ENCODE results near the gene RNF166. TPM values are rescaled to one million over a fixed set of nuclear protein-coding genes. Genes with fewer than 3 reads are reported as not detected.

RNF166 gene
- total and polyA plus RNA-seq, 7 donors, result 10.1 to 22.9 (median 14.1) TPM

- Histone ChIP-seq H3K9me3 (no peaks in the 10 kb centered on the region), H3K4me1 (no peaks in the 10 kb centered on the region), H3K36me3 (ENCODE audit: insufficient read depth in 1 of 2, low read depth in 1 of 2) (peaks cover 0 to 4% of the 10 kb centered on the region in 2 donors), H3K4me3 (no peak overlapping the region), H3K27ac (no peak overlapping the region), H3K27me3 (ENCODE audit: insufficient read depth in 3 of 3, low read length in 2 of 3) (peaks cover 0 to 5% (median 3%) of the 10 kb centered on the region in 3 donors)
- no peak for DNase-seq
- 61 to 77% (median 62%) methylated on average over 20 to 22 of the region's 22 CpGs for WGBS, 3 donors
- ATAC-seq, result no peak
- intact Hi-C loops (cut with DNase I), result loop anchor here (2.0 to 5.0 kb wide), 3 partner anchors 428 to 473 kb away; no protein-coding TSS in a partner anchor
- TF ChIP-seq CTCF (IDR thresholded peaks at IDR 0.05), result no peak
Measured at GRCh38 chr16:88739139-88739976, 33.1 kb upstream of the RNF166 start.

GRCh38 chr16:88738151-88739084 lies 32.2 kb upstream of the RNF166 start:
- H3K27me3 ChIP-seq (ENCODE audit: insufficient read depth in 3 of 3, low read length in 2 of 3), result peaks cover 0 to 3% (median 0%) of the 10 kb centered on the region in 3 donors
- no peak for ATAC-seq
- no peak for TF ChIP-seq CTCF (IDR thresholded peaks at IDR 0.05)
- no peak overlapping the region for H3K27ac ChIP-seq
- 64 to 74% (median 71%) methylated on average over 38 to 41 of the region's 41 CpGs for WGBS, 3 donors
- no peak for DNase-seq
- H3K9me3 ChIP-seq, result no peaks in the 10 kb centered on the region
- intact Hi-C loops (cut with DNase I), result loop anchor here (2.0 to 5.0 kb wide), 3 partner anchors 429 to 474 kb away; no protein-coding TSS in a partner anchor
- no peaks in the 10 kb centered on the region for H3K4me1 ChIP-seq
- no peak overlapping the region for H3K4me3 ChIP-seq
- peaks cover 0 to 4% of the 10 kb centered on the region in 2 donors for H3K36me3 ChIP-seq (ENCODE audit: insufficient read depth in 1 of 2, low read depth in 1 of 2)

GRCh38 chr16:88737298-88738150 lies 31.3 kb upstream of the RNF166 start:
- H3K36me3 ChIP-seq (ENCODE audit: insufficient read depth in 1 of 2, low read depth in 1 of 2), result peaks cover 0 to 4% of the 10 kb centered on the region in 2 donors
- 34 to 41% (median 41%) methylated on average over 38 to 54 of the region's 54 CpGs for WGBS, 3 donors

More at GRCh38 chr16:88737298-88738150, 31.3 kb upstream of the RNF166 start:
- no peaks in the 10 kb centered on the region for H3K9me3 ChIP-seq
- peak; percentile 96 for TF ChIP-seq CTCF (IDR thresholded peaks at IDR 0.05)
- no peak overlapping the region for H3K27ac ChIP-seq
- peak; percentile 70 to 88 for DNase-seq
- H3K27me3 ChIP-seq (ENCODE audit: insufficient read depth in 3 of 3, low read length in 2 of 3), result peaks cover 0 to under 1% (median 0%) of the 10 kb centered on the region in 3 donors
- no peak overlapping the region for H3K4me3 ChIP-seq
- intact Hi-C loops (cut with DNase I), result loop anchor here (2.0 to 5.0 kb wide), 4 partner anchors 47 to 475 kb away; partner anchors contain the start of gene PIEZO1 (in 1 of the 2)
- H3K4me1 ChIP-seq, result no peaks in the 10 kb centered on the region
- ATAC-seq, result peak; percentile 72 to 91 (median 82)

Measured in psoas muscle (tissue), 8 donors.